ENCODE data around the gene TRERF1. TPM values are rescaled to one million over a fixed set of nuclear protein-coding genes. Genes with fewer than 3 reads are reported as not detected.

TRERF1 gene
- polyA plus RNA-seq, 3 donors = 0.58 to 10.0 (median 2.0) TPM

- Histone ChIP-seq H2AFZ (ENCODE audit: insufficient read depth, low read depth, low read length, poor library complexity, severe bottlenecking) (no peak overlapping the region), H3K9me3 (replicated peaks in 1 of 2; ENCODE audit: control insufficient read depth in 1 of 2, insufficient read depth in 1 of 2, low read length in 2 of 2) (no peaks in the 10 kb centered on the region), H4K20me1 (ENCODE audit: insufficient read depth, low read length) (no peaks in the 10 kb centered on the region), H3K27me3 (ENCODE audit: control insufficient read depth in 2 of 2, insufficient read depth in 2 of 2, low read length in 2 of 2) (no peaks in the 10 kb centered on the region), H3K4me2 (replicated peaks; ENCODE audit: extremely low read depth, low read length, poor library complexity, severe bottlenecking) (no peak overlapping the region), H3K27ac (ENCODE audit: low read depth in 1 of 2, low read length in 2 of 2) (no peak overlapping the region), H3K36me3 (replicated peaks in 1 of 2; ENCODE audit: control insufficient read depth in 1 of 2, insufficient read depth in 2 of 2, low read length in 2 of 2) (peaks cover 74 to 97% of the 10 kb centered on the region in 2 donors), H3K4me3 (replicated peaks in 1 of 3; ENCODE audit: low read depth in 2 of 3, low read length in 3 of 3) (no peak overlapping the region), H3K9ac (ENCODE audit: insufficient read depth, low read length, poor library complexity, severe bottlenecking) (no peak overlapping the region), H3K79me2 (ENCODE audit: insufficient read depth, low read length) (no peaks in the 10 kb centered on the region), H3K4me1 (ENCODE audit: control insufficient read depth in 1 of 2, insufficient read depth in 2 of 2, low read length in 2 of 2) (no peaks in the 10 kb centered on the region)
- no peak for DNase-seq
- Mint-ChIP-seq H3K27me3 (ENCODE audit: low read depth in 3 of 3) (peaks cover 0 to 2% (median 0%) of the 10 kb centered on the region in 3 donors), H3K9me3 (no peaks in the 10 kb centered on the region), H3K4me1 (no peaks in the 10 kb centered on the region), H3K27ac (peak overlapping the region in 1 of 7 donors; percentile 26), H3K4me3 (no peak overlapping the region), H3K36me3 (peaks cover 68 to 93% of the 10 kb centered on the region in 2 donors)
- 100% methylated on average over 2 of the region's 5 CpGs for WGBS (ENCODE audit: insufficient coverage)
- TF ChIP-seq CTCF (IDR thresholded peaks at IDR 0.05) = no peak
- intact Hi-C loops (cut with micrococcal nuclease) = no loop called here
Observed at GRCh38 chr6:42241915-42242314, 209.8 kb downstream of the TRERF1 start.

- H3K9me3 ChIP-seq (replicated peaks in 1 of 2; ENCODE audit: control insufficient read depth in 1 of 2, insufficient read depth in 1 of 2, low read length in 2 of 2) = no peaks in the 10 kb centered on the region
- no peak for DNase-seq
- no peaks in the 10 kb centered on the region for H4K20me1 ChIP-seq (ENCODE audit: insufficient read depth, low read length)
- 100% methylated on average over 6 of the region's 7 CpGs for WGBS (ENCODE audit: insufficient coverage)
- H3K9me3 Mint-ChIP-seq = no peaks in the 10 kb centered on the region
- peaks cover 0 to 2% (median 0%) of the 10 kb centered on the region in 3 donors for H3K27me3 Mint-ChIP-seq (ENCODE audit: low read depth in 3 of 3)
- intact Hi-C loops (cut with micrococcal nuclease) = no loop called here
- peaks cover 79 to 97% of the 10 kb centered on the region in 2 donors for H3K36me3 ChIP-seq (replicated peaks in 1 of 2; ENCODE audit: control insufficient read depth in 1 of 2, insufficient read depth in 2 of 2, low read length in 2 of 2)
- H3K4me3 ChIP-seq (replicated peaks in 1 of 3; ENCODE audit: low read depth in 2 of 3, low read length in 3 of 3) = no peak overlapping the region
- H3K4me2 ChIP-seq (replicated peaks; ENCODE audit: extremely low read depth, low read length, poor library complexity, severe bottlenecking) = no peak overlapping the region
- H3K27me3 ChIP-seq (ENCODE audit: control insufficient read depth in 2 of 2, insufficient read depth in 2 of 2, low read length in 2 of 2) = no peaks in the 10 kb centered on the region
- no peak overlapping the region for H3K4me3 Mint-ChIP-seq
- no peak for TF ChIP-seq CTCF (IDR thresholded peaks at IDR 0.05)
- no peaks in the 10 kb centered on the region for H3K4me1 Mint-ChIP-seq
- H2AFZ ChIP-seq (ENCODE audit: insufficient read depth, low read depth, low read length, poor library complexity, severe bottlenecking) = no peak overlapping the region
- H3K36me3 Mint-ChIP-seq = peaks cover 72 to 94% of the 10 kb centered on the region in 2 donors
- H3K9ac ChIP-seq (ENCODE audit: insufficient read depth, low read length, poor library complexity, severe bottlenecking) = no peak overlapping the region
- no peak overlapping the region for H3K27ac ChIP-seq (ENCODE audit: low read depth in 1 of 2, low read length in 2 of 2)
- peak overlapping the region in 3 of 7 donors; percentile 3 to 24 (median 10) for H3K27ac Mint-ChIP-seq
- H3K4me1 ChIP-seq (ENCODE audit: control insufficient read depth in 1 of 2, insufficient read depth in 2 of 2, low read length in 2 of 2) = no peaks in the 10 kb centered on the region
- no peaks in the 10 kb centered on the region for H3K79me2 ChIP-seq (ENCODE audit: insufficient read depth, low read length)
Observed at GRCh38 chr6:42239736-42240375, 211.9 kb downstream of the TRERF1 start.
